ENCODE results near the gene GPC6.

Gene GPC6

GRCh38 chr13:94345374-94346195, 1119.0 kb downstream of the GPC6 start:
- H3K4me3 Mint-ChIP-seq: no peak overlapping the region
- DNase-seq (ENCODE audit: low spot score in 2 of 2) (no peak), ATAC-seq (replicated peaks; ENCODE audit: extremely low read depth, poor library complexity, severe bottlenecking) (peak; percentile 60)
- H3K9me3 Mint-ChIP-seq: no peaks in the 10 kb centered on the region
- no peaks in the 10 kb centered on the region for H3K27me3 Mint-ChIP-seq
- peaks cover 6% of the 10 kb centered on the region for H3K4me1 Mint-ChIP-seq
- H3K27ac Mint-ChIP-seq (ENCODE audit: low read depth): no peak overlapping the region
- H3K36me3 Mint-ChIP-seq (ENCODE audit: insufficient read depth): peaks cover 2% of the 10 kb centered on the region

DNA sequence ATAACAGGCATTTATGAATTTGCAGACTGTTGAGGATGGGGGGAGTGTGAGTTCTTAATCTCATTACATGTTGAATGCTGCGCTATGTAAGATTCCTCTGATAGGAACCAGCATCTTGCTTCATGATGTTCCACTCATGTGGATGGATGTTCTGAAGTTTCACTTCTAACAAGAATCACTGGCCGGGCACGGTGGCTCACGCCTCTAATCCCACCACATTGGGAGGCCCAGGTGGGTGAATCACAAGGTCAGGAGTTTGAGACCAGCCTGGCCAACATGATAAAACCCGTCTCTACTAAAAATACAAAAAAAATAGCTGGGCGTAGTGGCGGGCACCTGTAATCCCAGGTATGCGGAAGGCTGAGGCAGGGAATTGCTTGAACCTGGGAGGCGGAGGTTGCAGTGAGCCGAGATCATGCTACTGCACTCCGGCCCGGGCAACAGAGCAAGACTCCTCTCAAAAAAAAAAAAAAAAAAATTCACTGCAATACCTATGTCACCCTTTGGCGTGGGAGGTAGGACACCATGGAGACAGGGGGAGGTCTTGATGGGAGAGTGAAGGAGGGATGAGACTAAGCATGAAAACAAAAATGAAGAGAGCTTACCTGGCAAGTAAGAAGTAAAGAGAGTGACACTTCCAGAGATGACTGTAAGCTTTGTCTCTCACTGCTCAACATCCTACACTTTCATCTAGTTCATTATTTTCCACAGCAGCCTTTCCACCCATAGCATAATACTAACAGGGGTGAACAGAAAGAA, 1119.8 kb downstream of the GPC6 start:
- DNase-seq (ENCODE audit: low spot score in 2 of 2) (no peak), ATAC-seq (replicated peaks; ENCODE audit: extremely low read depth, poor library complexity, severe bottlenecking) (no peak)
- Mint-ChIP-seq H3K4me1 (peaks cover 9% of the 10 kb centered on the region), H3K4me3 (no peak overlapping the region), H3K9me3 (no peaks in the 10 kb centered on the region), H3K36me3 (ENCODE audit: insufficient read depth) (peaks cover 2% of the 10 kb centered on the region), H3K27ac (ENCODE audit: low read depth) (no peak overlapping the region), H3K27me3 (no peaks in the 10 kb centered on the region)

DNA sequence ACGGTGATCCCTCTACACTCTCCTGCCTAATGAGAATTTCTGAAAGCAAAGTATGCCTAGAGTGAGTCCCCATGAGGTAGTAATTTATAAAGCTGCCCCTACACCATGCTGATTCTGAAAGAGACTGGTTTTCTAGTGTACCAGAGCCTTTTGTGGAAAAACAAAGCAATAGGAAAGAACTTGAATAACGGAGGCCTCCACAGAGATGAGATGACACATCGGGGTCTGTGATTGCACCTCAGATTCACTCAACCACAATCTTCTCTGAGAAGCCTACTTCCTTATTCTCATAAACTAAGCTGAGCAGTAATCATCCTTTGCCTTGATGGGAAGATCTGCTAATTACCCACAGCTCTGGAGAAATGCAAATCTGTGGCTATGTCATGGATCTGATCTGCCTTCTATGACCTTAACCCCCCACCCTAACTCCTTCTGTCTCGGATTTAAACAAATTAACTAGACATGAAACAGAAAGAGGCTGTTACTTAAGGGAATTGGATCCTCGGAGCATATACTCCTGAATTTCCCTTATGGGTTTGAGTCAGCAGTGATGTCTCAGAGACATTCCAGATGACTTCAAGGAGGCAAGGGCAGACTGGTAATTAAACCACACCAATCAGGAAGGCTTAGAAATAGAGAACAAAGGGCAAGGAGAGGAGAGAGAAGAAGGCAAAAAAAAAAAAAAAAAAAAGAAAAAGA, 1124.8 kb downstream of the GPC6 start:
- H3K4me3 Mint-ChIP-seq: no peak overlapping the region
- peak overlapping the region; percentile 3 for H3K27ac Mint-ChIP-seq (ENCODE audit: low read depth)
- H3K27me3 Mint-ChIP-seq: no peaks in the 10 kb centered on the region
- H3K4me1 Mint-ChIP-seq: peaks cover 8% of the 10 kb centered on the region
- H3K9me3 Mint-ChIP-seq: no peaks in the 10 kb centered on the region
- ATAC-seq (replicated peaks; ENCODE audit: extremely low read depth, poor library complexity, severe bottlenecking) (peak; percentile 56), DNase-seq (ENCODE audit: low spot score in 2 of 2) (no peak)
- H3K36me3 Mint-ChIP-seq (ENCODE audit: insufficient read depth): no peaks in the 10 kb centered on the region

- Mint-ChIP-seq H3K4me1 (peaks cover 8% of the 10 kb centered on the region), H3K27me3 (no peaks in the 10 kb centered on the region), H3K9me3 (no peaks in the 10 kb centered on the region), H3K4me3 (no peak overlapping the region), H3K36me3 (ENCODE audit: insufficient read depth) (no peaks in the 10 kb centered on the region), H3K27ac (ENCODE audit: low read depth) (peak overlapping the region; percentile 3)
- ATAC-seq (replicated peaks; ENCODE audit: extremely low read depth, poor library complexity, severe bottlenecking) (no peak), DNase-seq (ENCODE audit: low spot score in 2 of 2) (no peak)
Observed at GRCh38 chr13:94352057-94352456, 1125.5 kb downstream of the GPC6 start.

GRCh38 chr13:94353167-94353710, 1126.6 kb downstream of the GPC6 start:
- Mint-ChIP-seq H3K27ac (ENCODE audit: low read depth) (no peak overlapping the region), H3K27me3 (no peaks in the 10 kb centered on the region), H3K4me3 (no peak overlapping the region), H3K36me3 (ENCODE audit: insufficient read depth) (no peaks in the 10 kb centered on the region), H3K9me3 (no peaks in the 10 kb centered on the region), H3K4me1 (peaks cover 8% of the 10 kb centered on the region)
- ATAC-seq (replicated peaks; ENCODE audit: extremely low read depth, poor library complexity, severe bottlenecking) (no peak), DNase-seq (ENCODE audit: low spot score in 2 of 2) (no peak)

DNA sequence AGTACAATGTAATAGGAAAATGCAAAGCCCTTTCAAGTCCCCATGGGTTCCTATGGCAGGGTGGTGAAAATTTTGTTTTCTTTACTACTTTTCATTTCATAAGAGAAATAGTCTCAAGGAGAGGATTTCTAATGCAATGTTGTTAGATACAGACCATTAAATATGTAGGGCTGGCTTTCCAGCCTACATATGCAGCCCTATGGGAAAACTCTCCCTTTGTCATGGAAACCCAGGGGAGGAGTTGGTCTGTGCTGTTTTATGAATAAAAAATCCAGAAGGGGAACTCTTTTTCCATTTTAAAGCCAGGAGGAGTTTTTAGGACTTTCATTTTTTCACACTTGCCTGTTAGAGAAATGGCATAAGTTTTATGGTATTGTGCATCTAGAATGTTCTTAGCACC, 1133.3 kb downstream of the GPC6 start:
- H3K4me1 Mint-ChIP-seq: no peaks in the 10 kb centered on the region
- no peak for DNase-seq (ENCODE audit: low spot score in 2 of 2)
- H3K27me3 Mint-ChIP-seq: no peaks in the 10 kb centered on the region
- no peaks in the 10 kb centered on the region for H3K9me3 Mint-ChIP-seq
- no peaks in the 10 kb centered on the region for H3K36me3 Mint-ChIP-seq (ENCODE audit: insufficient read depth)
- H3K27ac Mint-ChIP-seq (ENCODE audit: low read depth): no peak overlapping the region
- no peak for ATAC-seq (replicated peaks; ENCODE audit: extremely low read depth, poor library complexity, severe bottlenecking)
- no peak overlapping the region for H3K4me3 Mint-ChIP-seq

- Mint-ChIP-seq H3K27me3 (peaks cover 15% of the 10 kb centered on the region), H3K9me3 (no peaks in the 10 kb centered on the region), H3K36me3 (ENCODE audit: insufficient read depth) (no peaks in the 10 kb centered on the region), H3K4me1 (no peaks in the 10 kb centered on the region), H3K27ac (ENCODE audit: low read depth) (no peak overlapping the region), H3K4me3 (no peak overlapping the region)
- DNase-seq (ENCODE audit: low spot score in 2 of 2) (peak; percentile 37 to 58), ATAC-seq (replicated peaks; ENCODE audit: extremely low read depth, poor library complexity, severe bottlenecking) (peak; percentile 86)
Observed at GRCh38 chr13:94362411-94362909, 1135.9 kb downstream of the GPC6 start.

GRCh38 chr13:94366677-94367076, 1140.1 kb downstream of the GPC6 start:
- Mint-ChIP-seq H3K36me3 (ENCODE audit: insufficient read depth) (no peaks in the 10 kb centered on the region), H3K27me3 (peaks cover 55% of the 10 kb centered on the region)

GRCh38 chr13:94369972-94370436, 1143.4 kb downstream of the GPC6 start:
- ATAC-seq (replicated peaks; ENCODE audit: extremely low read depth, poor library complexity, severe bottlenecking) (no peak), DNase-seq (ENCODE audit: low spot score in 2 of 2) (no peak)
- Mint-ChIP-seq H3K4me3 (no peak overlapping the region), H3K4me1 (no peaks in the 10 kb centered on the region), H3K27ac (ENCODE audit: low read depth) (no peak overlapping the region), H3K36me3 (ENCODE audit: insufficient read depth) (no peaks in the 10 kb centered on the region), H3K9me3 (no peaks in the 10 kb centered on the region), H3K27me3 (peaks cover 72% of the 10 kb centered on the region)

More at GRCh38 chr13:94366677-94367076, 1140.1 kb downstream of the GPC6 start:
- no peak for ATAC-seq (replicated peaks; ENCODE audit: extremely low read depth, poor library complexity, severe bottlenecking)
- H3K4me3 Mint-ChIP-seq: no peak overlapping the region
- DNase-seq (ENCODE audit: low spot score in 2 of 2): no peak
- H3K27ac Mint-ChIP-seq (ENCODE audit: low read depth): no peak overlapping the region
- H3K9me3 Mint-ChIP-seq: no peaks in the 10 kb centered on the region
- H3K4me1 Mint-ChIP-seq: no peaks in the 10 kb centered on the region

DNA sequence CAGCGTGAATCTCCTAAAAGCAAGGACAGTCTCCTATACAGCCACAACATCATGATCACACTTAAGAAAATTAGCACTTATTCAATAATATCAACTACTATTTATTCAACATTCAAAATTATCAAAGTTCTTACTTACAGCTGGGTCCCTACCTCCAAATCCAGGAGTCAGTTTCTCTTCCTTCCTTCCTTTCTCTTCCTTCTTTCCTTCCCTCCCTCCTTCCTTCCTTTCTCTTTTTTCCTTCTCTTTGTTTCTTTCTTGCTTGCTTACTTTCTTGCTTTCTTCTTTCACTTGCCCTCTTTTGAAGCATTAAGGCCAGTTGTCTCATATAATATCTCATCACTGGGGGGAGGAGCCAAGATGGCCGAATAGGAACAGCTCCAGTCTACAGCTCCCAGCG, 1145.2 kb downstream of the GPC6 start:
- no peaks in the 10 kb centered on the region for H3K4me1 Mint-ChIP-seq
- no peak for ATAC-seq (replicated peaks; ENCODE audit: extremely low read depth, poor library complexity, severe bottlenecking)

GRCh38 chr13:94382517-94382916, 1155.9 kb downstream of the GPC6 start:
- DNase-seq (ENCODE audit: low spot score in 2 of 2) (no peak), ATAC-seq (replicated peaks; ENCODE audit: extremely low read depth, poor library complexity, severe bottlenecking) (no peak)
- peaks cover 5% of the 10 kb centered on the region for H3K4me1 Mint-ChIP-seq
- no peaks in the 10 kb centered on the region for H3K9me3 Mint-ChIP-seq
- no peak overlapping the region for H3K4me3 Mint-ChIP-seq
- H3K36me3 Mint-ChIP-seq (ENCODE audit: insufficient read depth): peaks cover 2% of the 10 kb centered on the region
- H3K27me3 Mint-ChIP-seq: peaks cover 65% of the 10 kb centered on the region
- H3K27ac Mint-ChIP-seq (ENCODE audit: low read depth): no peak overlapping the region

More for the DNA sequence above, 1145.2 kb downstream of the GPC6 start:
- no peak overlapping the region for H3K4me3 Mint-ChIP-seq
- peaks cover 62% of the 10 kb centered on the region for H3K27me3 Mint-ChIP-seq
- H3K36me3 Mint-ChIP-seq (ENCODE audit: insufficient read depth): no peaks in the 10 kb centered on the region
- H3K9me3 Mint-ChIP-seq: no peaks in the 10 kb centered on the region
- DNase-seq (ENCODE audit: low spot score in 2 of 2): no peak
- no peak overlapping the region for H3K27ac Mint-ChIP-seq (ENCODE audit: low read depth)

- no peak overlapping the region for H3K4me3 Mint-ChIP-seq
- no peaks in the 10 kb centered on the region for H3K9me3 Mint-ChIP-seq
- ATAC-seq (replicated peaks; ENCODE audit: extremely low read depth, poor library complexity, severe bottlenecking): no peak
- no peak overlapping the region for H3K27ac Mint-ChIP-seq (ENCODE audit: low read depth)
- H3K36me3 Mint-ChIP-seq (ENCODE audit: insufficient read depth): peaks cover 2% of the 10 kb centered on the region
- H3K27me3 Mint-ChIP-seq: peaks cover 65% of the 10 kb centered on the region
- peaks cover 5% of the 10 kb centered on the region for H3K4me1 Mint-ChIP-seq
- DNase-seq (ENCODE audit: low spot score in 2 of 2): no peak
Observed at GRCh38 chr13:94382960-94383359, 1156.4 kb downstream of the GPC6 start.

Data from central memory CD8-positive, alpha-beta T cell (primary cell).